HepG2 (cell line): Measurements from ENCODE around the gene ZBTB43. TPM values are rescaled to one million over a fixed set of nuclear protein-coding genes. Genes with fewer than 3 reads are reported as not detected.

ENCODE experiments used
- FUBP1 ChIP-seq: sonication (generic); formaldehyde crosslinking; IDR thresholded peaks from 2 replicates; pipeline ENCODE4 v1.5.1; 2020; ENCODE audit warnings: missing genetic modification reagents, mild to moderate bottlenecking, borderline replicate concordance
- KDM5B ChIP-seq: sonication (generic); formaldehyde crosslinking; IDR thresholded peaks from 2 replicates; pipeline ENCODE4 v1.4.0; 2020; ENCODE audit warnings: missing genetic modification reagents, mild to moderate bottlenecking, borderline replicate concordance
- NFAT5 ChIP-seq: sonication (generic); formaldehyde crosslinking; IDR thresholded peaks from 2 replicates; pipeline ENCODE4 v1.4.0; 2020; ENCODE audit warnings: missing genetic modification reagents
- TFAP4 ChIP-seq: sonication (generic); IDR thresholded peaks from 2 replicates; pipeline ENCODE4 v1.6.1; 2016; ENCODE audit warnings: low read depth, borderline replicate concordance
- THAP9 ChIP-seq: sonication (generic); formaldehyde crosslinking; IDR thresholded peaks from 2 replicates; pipeline ENCODE4; 2020; ENCODE audit warnings: missing genetic modification reagents, mild to moderate bottlenecking, borderline replicate concordance
- ZBTB44 ChIP-seq: sonication (generic); formaldehyde crosslinking; IDR thresholded peaks from 2 replicates; pipeline ENCODE4 v1.4.0; 2020; ENCODE audit warnings: missing genetic modification reagents
- ZNF276 ChIP-seq: sonication (generic); formaldehyde crosslinking; IDR thresholded peaks from 2 replicates; pipeline ENCODE4 v1.4.0; 2020; ENCODE audit warnings: mild to moderate bottlenecking, low read depth, missing genetic modification reagents
- polyA plus RNA-seq, 8 experiments: library from polyadenylated mRNA; depleted of rRNA in 3 of 8; stranded (reverse) in 7 of 8; unstranded in 1 of 8; fragments of >200 nt; fragmentation: Illumina TruSeq in 4 of 8; extraction: Trizol in 4 of 8; gene quantifications; 2 replicates each; pipeline versions ENCODE4 v1.2.1 to v1.2.3, GENCODE V29; 2011 to 2016; ENCODE audit warnings: low read depth in 4 of 8, missing spikeins in 1 of 8, mixed read lengths in 1 of 8; ENCODE audit not compliant: insufficient read depth in 1 of 8
- total RNA-seq, 5 experiments: library from RNA; depleted of rRNA; stranded (reverse); fragments of >200 nt; fragmentation: Illumina TruSeq; extraction: Trizol; gene quantifications; 2 replicates each; pipeline ENCODE4 v1.2.3, GENCODE V29; 2016; ENCODE audit warnings: low read depth in 1 of 5

The ZBTB43 gene
- total and polyA plus RNA-seq, 2 of the 13 experiments (the other 11 are each of a cell fraction or from before 2014, with no cell fraction given) = 7.1 to 31.4 TPM

GRCh38 chr9:126804696-126805553, at the start of gene ZBTB43 (continued):
- TF ChIP-seq ZBTB44 (CRISPR knock-in tag) (no peak), KDM5B (peak; percentile 90; the same call in 1 of the 2 replicates), TFAP4 (peak; percentile 39; the same call in 1 of the 2 replicates), ZNF276 (CRISPR knock-in tag) (0 out of 2 replicates have a peak, but pooled peaks have one; percentile 13), THAP9 (peak; percentile 37; the same call in 1 of the 2 replicates), FUBP1 (no peak), NFAT5 (CRISPR knock-in tag) (no peak)
